WI38 (cell line): Measurements from ENCODE around the gene VIL1.

Experiments used
- H3K4me3 ChIP-seq: 2 replicates; pipeline ENCODE4 v1.5.1; 2011; ENCODE audit warnings: low read depth, mild to moderate bottlenecking, control low read depth, low read length
- TF ChIP-seq, protein P1 (sequence below): IDR thresholded peaks from 2 replicates; pipeline ENCODE4 v1.5.1; 2012; ENCODE audit warnings: low read depth, mild to moderate bottlenecking, control low read depth, low read length

Gene VIL1

DNA sequence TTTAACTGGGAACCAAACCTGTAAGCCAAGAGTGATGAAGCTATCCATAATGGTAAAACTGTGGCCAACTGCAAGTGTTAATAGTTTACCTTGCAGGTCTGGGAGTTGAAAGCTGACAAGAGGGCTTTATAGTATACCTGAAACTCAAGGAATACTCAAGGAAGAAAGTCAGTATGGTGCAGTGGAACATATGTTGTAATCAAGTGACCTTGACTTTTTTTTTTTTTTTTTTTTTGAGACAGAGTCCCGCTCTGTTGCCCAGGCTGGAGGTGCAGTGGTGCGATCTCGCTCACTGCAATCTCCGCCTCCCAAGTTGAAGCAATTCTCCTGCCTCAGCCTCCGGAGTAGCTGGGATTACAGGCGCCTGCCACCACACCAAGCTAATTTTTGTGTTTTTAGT is 27.6 kb downstream of the VIL1 start:
- TF ChIP-seq, protein P1, sequence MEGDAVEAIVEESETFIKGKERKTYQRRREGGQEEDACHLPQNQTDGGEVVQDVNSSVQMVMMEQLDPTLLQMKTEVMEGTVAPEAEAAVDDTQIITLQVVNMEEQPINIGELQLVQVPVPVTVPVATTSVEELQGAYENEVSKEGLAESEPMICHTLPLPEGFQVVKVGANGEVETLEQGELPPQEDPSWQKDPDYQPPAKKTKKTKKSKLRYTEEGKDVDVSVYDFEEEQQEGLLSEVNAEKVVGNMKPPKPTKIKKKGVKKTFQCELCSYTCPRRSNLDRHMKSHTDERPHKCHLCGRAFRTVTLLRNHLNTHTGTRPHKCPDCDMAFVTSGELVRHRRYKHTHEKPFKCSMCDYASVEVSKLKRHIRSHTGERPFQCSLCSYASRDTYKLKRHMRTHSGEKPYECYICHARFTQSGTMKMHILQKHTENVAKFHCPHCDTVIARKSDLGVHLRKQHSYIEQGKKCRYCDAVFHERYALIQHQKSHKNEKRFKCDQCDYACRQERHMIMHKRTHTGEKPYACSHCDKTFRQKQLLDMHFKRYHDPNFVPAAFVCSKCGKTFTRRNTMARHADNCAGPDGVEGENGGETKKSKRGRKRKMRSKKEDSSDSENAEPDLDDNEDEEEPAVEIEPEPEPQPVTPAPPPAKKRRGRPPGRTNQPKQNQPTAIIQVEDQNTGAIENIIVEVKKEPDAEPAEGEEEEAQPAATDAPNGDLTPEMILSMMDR: no peak
- no peak overlapping the region for H3K4me3 ChIP-seq

DNA sequence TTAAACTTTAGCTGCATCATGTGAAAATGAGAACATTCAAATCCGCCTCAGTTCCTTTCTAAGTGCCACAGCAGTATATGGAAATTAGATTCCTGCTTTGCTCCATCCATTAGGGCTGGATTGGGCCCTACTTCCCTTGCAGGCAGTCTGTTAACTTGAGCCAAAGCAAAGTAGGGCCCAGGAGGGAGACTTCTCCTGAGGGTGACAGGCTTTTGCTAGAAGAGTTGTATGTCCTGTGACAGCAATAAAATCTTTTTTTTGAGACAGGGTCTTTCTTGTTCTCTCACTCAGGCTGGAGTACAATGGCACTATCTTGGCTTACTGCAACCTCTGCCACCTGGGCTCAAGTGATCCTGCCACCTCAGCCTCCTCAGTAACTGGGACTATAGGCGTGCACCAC is 28.1 kb downstream of the VIL1 start:
- H3K4me3 ChIP-seq: no peak overlapping the region
- TF ChIP-seq, protein P1: no peak

DNA sequence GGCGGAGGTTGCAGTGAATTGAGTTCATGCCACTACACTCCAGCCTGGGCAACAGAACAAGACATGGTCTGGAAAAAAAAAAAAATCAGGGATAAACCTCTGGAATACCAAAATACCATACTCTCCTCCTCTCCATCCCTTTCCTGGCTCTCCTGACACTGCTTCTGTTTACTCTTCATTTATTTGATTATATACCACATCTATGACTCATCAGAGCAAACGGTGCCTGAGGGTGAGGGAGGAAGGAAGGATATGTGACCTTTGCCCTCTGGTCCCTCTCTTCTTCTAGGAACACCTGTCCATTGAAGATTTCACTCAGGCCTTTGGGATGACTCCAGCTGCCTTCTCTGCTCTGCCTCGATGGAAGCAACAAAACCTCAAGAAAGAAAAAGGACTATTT is 30.0 kb downstream of the VIL1 start:
- TF ChIP-seq, protein P1: no peak
- no peak overlapping the region for H3K4me3 ChIP-seq

- TF ChIP-seq, protein P1: no peak
- no peak overlapping the region for H3K4me3 ChIP-seq
These were observed 33.2 kb downstream of the VIL1 start for GRCh38 chr2:218452079-218452478.

- no peak overlapping the region for H3K4me3 ChIP-seq
- TF ChIP-seq, protein P1: no peak
These were observed 37.9 kb downstream of the VIL1 start for GRCh38 chr2:218456849-218457248.

- H3K4me3 ChIP-seq: no peak overlapping the region
- TF ChIP-seq, protein P1: no peak
These were observed 39.7 kb downstream of the VIL1 start for GRCh38 chr2:218458598-218458997.

DNA sequence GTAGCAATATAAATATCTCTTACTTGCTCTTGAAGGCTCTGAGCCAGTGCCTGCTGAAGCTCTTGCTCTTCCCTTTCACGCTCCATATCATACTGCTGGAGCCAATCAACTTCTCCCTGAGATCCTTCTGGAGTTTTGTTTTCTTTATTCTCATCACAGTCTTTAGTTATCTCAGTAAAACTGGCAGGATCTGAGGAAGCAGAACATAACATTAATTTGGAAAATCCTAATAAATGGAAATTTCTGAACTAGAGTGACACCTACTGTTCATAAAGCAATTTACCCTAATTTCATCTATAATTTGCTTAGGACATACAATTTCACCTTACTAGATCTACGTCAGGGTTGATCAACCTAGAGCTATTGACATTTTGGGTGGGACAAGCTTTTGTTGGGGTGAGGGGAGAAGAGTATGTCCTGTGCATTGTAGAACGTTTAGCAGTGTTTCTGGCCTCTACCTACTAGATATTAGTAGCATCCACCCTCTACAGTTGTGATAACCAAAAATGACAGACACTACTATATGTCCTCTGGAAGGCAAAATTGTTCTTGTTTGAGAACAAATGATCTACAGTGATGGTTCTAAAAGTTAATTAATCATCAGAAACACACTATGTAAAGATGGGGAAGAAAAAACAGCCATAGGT is 47.2 kb downstream of the VIL1 start:
- H3K4me3 ChIP-seq: no peak overlapping the region
- TF ChIP-seq, protein P1: no peak
